Left lung (tissue), 10 donors: Measurements from ENCODE around the gene SPIRE1. TPM values are rescaled to one million over a fixed set of nuclear protein-coding genes. Genes with fewer than 3 reads are reported as not detected.

ENCODE experiments used
- ATAC-seq: fragments of 200-7000 bp; cut with Tn5 transposase; one replicate; pipeline ENCODE4 v1.9.1; 2020; ENCODE audit warnings: moderate library complexity
- DNase-seq, 4 donors: peaks; one replicate each; pipeline ENCODE4 v3.0.0-alpha.2; 2013 to 2020
- H3K27ac ChIP-seq, 2 donors: fragments of 200-600 bp; sonication (generic) in 1 of 2; one replicate each; pipeline versions ENCODE4 v1.5.0 to v1.8.0; 2020 to 2021
- H3K27me3 ChIP-seq, 2 donors: fragments of 200-600 bp; sonication (generic) in 1 of 2; one replicate each; pipeline versions ENCODE4 v1.5.0 to v1.8.0; 2020 to 2021
- H3K36me3 ChIP-seq, 2 donors: fragments of 200-600 bp; sonication (generic) in 1 of 2; one replicate each; pipeline versions ENCODE4 v1.5.0 to v1.8.0; 2020 to 2021
- H3K4me1 ChIP-seq, 2 donors: fragments of 200-600 bp; one replicate each; pipeline ENCODE4 v1.8.0; 2021
- H3K4me3 ChIP-seq, 2 donors: fragments of 200-600 bp; sonication (generic) in 1 of 2; one replicate each; pipeline versions ENCODE4 v1.5.0 to v1.8.0; 2020 to 2021; ENCODE audit warnings: mild to moderate bottlenecking in 1 of 2
- H3K9me3 ChIP-seq, 2 donors: fragments of 200-600 bp; sonication (generic) in 1 of 2; one replicate each; pipeline versions ENCODE4 v1.5.0 to v1.8.0; 2020 to 2021
- intact Hi-C, 2 donors: fragments of 100-400 bp; cut with DNase I; formaldehyde crosslinking; loops; one replicate each; pipeline versions ENCODE4 v1.11.2 to v1.14.2; 2022
- polyA plus RNA-seq, 6 donors: library from polyadenylated mRNA; unstranded; fragments of 120-200 nt; gene quantifications; one replicate each; pipeline ENCODE4 v1.2.1, GENCODE V29; 2013; ENCODE audit not compliant: insufficient read length in 6 of 6
- total RNA-seq, 2 donors: library from RNA; stranded (reverse); fragmentation: NEBNext Ultra II Directional; extraction: Animal tissue kit (Norgen Biotek cat#: 25700); gene quantifications; one replicate each; pipeline ENCODE4 v1.2.1, GENCODE V29; 2021
- TF ChIP-seq, protein P1 (sequence below), 2 donors: fragments of 200-600 bp; sonication (generic) in 1 of 2; IDR thresholded peaks; one replicate each; pipeline versions ENCODE4 v1.5.0 to v1.8.0; 2021; ENCODE audit warnings: antibody characterized with exemption in 2 of 2
- donor health status: DM: no; HTN: yes; CAD: no.
- donor health status: DM: no; HTN: no; CAD: no.

SPIRE1 gene
- total and polyA plus RNA-seq, 8 donors = 12.1 to 50.4 (median 15.7) TPM

- ATAC-seq = no peak
- intact Hi-C loops = no loop called here
- Histone ChIP-seq H3K4me1 (no peaks in the 10 kb centered on the region), H3K36me3 (peaks cover 0 to 25% of the 10 kb centered on the region in 2 donors), H3K9me3 (no peaks in the 10 kb centered on the region), H3K4me3 (no peak overlapping the region), H3K27ac (no peak overlapping the region), H3K27me3 (no peaks in the 10 kb centered on the region)
- peak in 2 of 4 donors; percentile 24 to 40 for DNase-seq
- TF ChIP-seq, protein P1, sequence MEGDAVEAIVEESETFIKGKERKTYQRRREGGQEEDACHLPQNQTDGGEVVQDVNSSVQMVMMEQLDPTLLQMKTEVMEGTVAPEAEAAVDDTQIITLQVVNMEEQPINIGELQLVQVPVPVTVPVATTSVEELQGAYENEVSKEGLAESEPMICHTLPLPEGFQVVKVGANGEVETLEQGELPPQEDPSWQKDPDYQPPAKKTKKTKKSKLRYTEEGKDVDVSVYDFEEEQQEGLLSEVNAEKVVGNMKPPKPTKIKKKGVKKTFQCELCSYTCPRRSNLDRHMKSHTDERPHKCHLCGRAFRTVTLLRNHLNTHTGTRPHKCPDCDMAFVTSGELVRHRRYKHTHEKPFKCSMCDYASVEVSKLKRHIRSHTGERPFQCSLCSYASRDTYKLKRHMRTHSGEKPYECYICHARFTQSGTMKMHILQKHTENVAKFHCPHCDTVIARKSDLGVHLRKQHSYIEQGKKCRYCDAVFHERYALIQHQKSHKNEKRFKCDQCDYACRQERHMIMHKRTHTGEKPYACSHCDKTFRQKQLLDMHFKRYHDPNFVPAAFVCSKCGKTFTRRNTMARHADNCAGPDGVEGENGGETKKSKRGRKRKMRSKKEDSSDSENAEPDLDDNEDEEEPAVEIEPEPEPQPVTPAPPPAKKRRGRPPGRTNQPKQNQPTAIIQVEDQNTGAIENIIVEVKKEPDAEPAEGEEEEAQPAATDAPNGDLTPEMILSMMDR (IDR thresholded peaks at IDR 0.05) = no peak
These were observed 202.4 kb downstream of the SPIRE1 start for GRCh38 chr18:12455496-12455895.

GRCh38 chr18:12452784-12453183 is 205.1 kb downstream of the SPIRE1 start:
- no peak overlapping the region for H3K27ac ChIP-seq
- no peaks in the 10 kb centered on the region for H3K27me3 ChIP-seq
- H3K36me3 ChIP-seq = peaks cover 0 to 34% of the 10 kb centered on the region in 2 donors
- H3K4me1 ChIP-seq = no peaks in the 10 kb centered on the region
- DNase-seq = no peak
- no peak overlapping the region for H3K4me3 ChIP-seq
- TF ChIP-seq, protein P1 (IDR thresholded peaks at IDR 0.05) = no peak
- no peaks in the 10 kb centered on the region for H3K9me3 ChIP-seq
- no peak for ATAC-seq
- intact Hi-C loops = no loop called here

GRCh38 chr18:12451428-12451827 is 206.5 kb downstream of the SPIRE1 start:
- no peaks in the 10 kb centered on the region for H3K27me3 ChIP-seq
- no peak overlapping the region for H3K4me3 ChIP-seq
- peaks cover 0 to 34% of the 10 kb centered on the region in 2 donors for H3K36me3 ChIP-seq
- TF ChIP-seq, protein P1 (IDR thresholded peaks at IDR 0.05) = no peak
- no peaks in the 10 kb centered on the region for H3K4me1 ChIP-seq
- H3K9me3 ChIP-seq = no peaks in the 10 kb centered on the region
- H3K27ac ChIP-seq = no peak overlapping the region
- intact Hi-C loops = no loop called here
- ATAC-seq (no peak), DNase-seq (no peak)

DNA sequence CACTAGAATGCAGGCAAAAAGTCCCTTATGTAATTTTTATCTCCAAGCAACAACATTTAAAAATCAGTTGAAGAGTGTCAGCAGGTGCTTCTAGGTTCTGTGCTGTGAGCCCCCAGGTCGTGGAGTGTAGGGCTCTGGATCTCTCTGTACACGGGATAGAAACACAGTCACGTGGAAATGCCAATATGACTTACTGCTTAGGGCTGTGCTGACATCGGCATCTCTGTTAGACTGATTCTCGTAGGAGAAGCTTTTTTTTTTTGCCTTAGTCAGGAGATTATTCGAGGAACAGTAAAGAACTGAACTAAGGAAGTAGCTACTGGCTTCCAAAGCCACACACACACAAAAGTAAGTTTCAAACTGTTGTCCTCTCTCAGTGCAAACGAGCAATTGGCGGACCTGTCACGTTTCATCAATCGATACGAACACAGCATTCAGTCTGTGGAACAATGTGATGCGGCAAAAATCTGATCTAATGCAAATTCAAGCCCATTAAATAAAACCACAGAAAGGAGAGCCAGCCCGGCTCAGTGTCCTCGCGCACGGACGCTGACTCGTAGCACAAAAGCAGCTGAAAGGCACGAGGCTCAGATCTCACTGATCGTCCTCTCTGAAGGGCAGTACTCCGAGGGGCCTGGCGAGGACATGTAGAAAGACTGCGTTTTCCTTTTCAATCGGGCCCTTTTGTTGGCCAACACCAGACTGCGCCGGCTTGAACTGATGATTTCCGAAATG is 208.7 kb downstream of the SPIRE1 start:
- Histone ChIP-seq H3K4me3 (no peak overlapping the region), H3K36me3 (peaks cover 0 to 36% of the 10 kb centered on the region in 2 donors), H3K9me3 (peaks cover 0 to 2% of the 10 kb centered on the region in 2 donors), H3K4me1 (no peaks in the 10 kb centered on the region), H3K27me3 (no peaks in the 10 kb centered on the region), H3K27ac (no peak overlapping the region)
- intact Hi-C loops = no loop called here
- TF ChIP-seq, protein P1 (IDR thresholded peaks at IDR 0.05) = no peak
- ATAC-seq = peak; percentile 61
- no peak for DNase-seq

DNA sequence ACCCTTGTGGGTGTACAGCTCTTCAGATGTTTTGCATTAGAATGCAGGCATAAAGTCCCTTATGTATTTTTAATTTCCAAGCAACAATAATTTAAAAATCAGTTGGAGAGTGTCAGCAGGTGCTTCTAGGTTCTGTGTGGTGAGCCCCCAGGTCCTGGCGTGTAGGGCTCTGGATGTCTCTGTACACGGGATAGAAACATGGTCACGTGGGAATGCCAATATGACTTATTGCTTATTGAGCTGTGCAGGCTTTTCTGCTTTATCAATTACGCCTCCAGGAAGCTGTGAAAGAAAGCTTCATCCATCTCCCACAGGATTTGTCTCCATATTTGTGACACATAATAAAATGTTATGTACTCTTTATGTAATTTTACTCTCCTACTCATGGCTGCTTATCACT is 212.4 kb downstream of the SPIRE1 start:
- Histone ChIP-seq H3K27me3 (no peaks in the 10 kb centered on the region), H3K36me3 (peaks cover 0 to 29% of the 10 kb centered on the region in 2 donors), H3K4me1 (no peaks in the 10 kb centered on the region), H3K4me3 (no peak overlapping the region), H3K9me3 (peaks cover 0 to 3% of the 10 kb centered on the region in 2 donors), H3K27ac (no peak overlapping the region)
- TF ChIP-seq, protein P1 (IDR thresholded peaks at IDR 0.05) = no peak
- no peak for ATAC-seq
- intact Hi-C loops = no loop called here
- no peak for DNase-seq
